Spleen (tissue), 13 donors: ENCODE measurements around the gene RAB11FIP4. TPM values are rescaled to one million over a fixed set of nuclear protein-coding genes. Genes with fewer than 3 reads are reported as not detected.
A peak's percentile ranks its signal among the peaks of the same experiment; 100 is the strongest.
"Not testable (repeated sequence)": the region's sequence is repeated elsewhere in the genome, so short reads cannot be mapped to it uniquely, and the experiment has no call there.

ENCODE experiments used
- DNase-seq: peaks from one replicate; pipeline ENCODE4 v3.0.0-alpha.2; 2020
- H3K27ac ChIP-seq, 8 donors: fragments of 200-600 bp; sonication (generic) in 7 of 8; 1 replicate in 4 of 8; 2 replicates in 4 of 8; pipeline versions ENCODE4 v1.5.0 to v1.8.0; 2016 to 2021; ENCODE audit warnings: inconsistent platforms in 4 of 8, mild to moderate bottlenecking in 4 of 8, moderate library complexity in 1 of 8
- H3K27me3 ChIP-seq, 7 donors: fragments of 200-600 bp; sonication (generic) in 6 of 7; replicated peaks in 1 of 7; 1 replicate in 4 of 7; 2 replicates in 3 of 7; pipeline versions ENCODE4 v1.5.0 to v1.8.0; 2016 to 2021; ENCODE audit warnings: inconsistent platforms in 3 of 7, mild to moderate bottlenecking in 1 of 7
- H3K36me3 ChIP-seq, 6 donors: fragments of 200-600 bp; sonication (generic) in 5 of 6; 1 replicate in 4 of 6; 2 replicates in 2 of 6; pipeline versions ENCODE4 v1.5.0 to v1.8.0; 2016 to 2021; ENCODE audit warnings: inconsistent platforms in 2 of 6
- H3K4me1 ChIP-seq, 6 donors: fragments of 200-600 bp; sonication (generic) in 5 of 6; 1 replicate in 3 of 6; 2 replicates in 3 of 6; pipeline versions ENCODE4 v1.5.0 to v1.8.0; 2016 to 2021; ENCODE audit warnings: inconsistent platforms in 3 of 6
- H3K4me3 ChIP-seq, 8 donors: fragments of 200-600 bp; sonication (generic) in 7 of 8; 1 replicate in 4 of 8; 2 replicates in 4 of 8; pipeline versions ENCODE4 v1.5.0 to v1.8.0; 2016 to 2021; ENCODE audit warnings: inconsistent platforms in 4 of 8, mild to moderate bottlenecking in 4 of 8, moderate library complexity in 2 of 8
- H3K9me3 ChIP-seq, 8 donors: fragments of 200-600 bp; sonication (generic) in 7 of 8; 1 replicate in 4 of 8; 2 replicates in 4 of 8; pipeline versions ENCODE4 v1.5.0 to v1.8.0; 2016 to 2021; ENCODE audit warnings: inconsistent platforms in 4 of 8
- CTCF ChIP-seq, 11 experiments: fragments of 200-600 bp in 7 of 11; fragments of 450-650 bp in 4 of 11; sonication (generic) in 4 of 11; IDR thresholded peaks in 8 of 11; conservative IDR thresholded peaks in 3 of 11; 1 replicate in 7 of 11; 2 replicates in 4 of 11; pipeline versions ENCODE4 v1.4.0 to v1.8.0; 2016 to 2021; ENCODE audit warnings: antibody characterized with exemption in 11 of 11, inconsistent platforms in 4 of 11, mild to moderate bottlenecking in 1 of 11
- POLR2A ChIP-seq, 3 donors: fragments of 450-650 bp; IDR thresholded peaks; one replicate each; pipeline ENCODE4 v1.5.1; 2017; ENCODE audit warnings: antibody characterized with exemption in 3 of 3, mild to moderate bottlenecking in 1 of 3
- POLR2AphosphoS5 ChIP-seq, 3 donors: sonication (generic); formaldehyde crosslinking; IDR thresholded peaks; one replicate each; pipeline ENCODE4 v1.5.1; 2017; ENCODE audit warnings: antibody characterized with exemption in 3 of 3
- WGBS, 5 donors: extraction: QIAGEN DNeasy Blood & Tissue Kit in 3 of 5; methylation state at CpG; one replicate each; pipeline versions ENCODE4 v1.1.5 to v1.1.7; 2013 to 2018; 5-methylcytosine and 5-hydroxymethylcytosine counted together
- intact Hi-C: fragments of 100-400 bp; cut with DNase I; formaldehyde crosslinking; loops from one replicate; pipeline ENCODE4 v1.15.0; 2023; ENCODE audit warnings: low total_unique reads
- long read RNA-seq, 2 donors: transcript quantifications; one replicate each; lab custom pipeline, GENCODE V29; 2026
- polyA plus RNA-seq, 3 donors: library from polyadenylated mRNA; stranded (reverse); fragments of 200-250 nt; gene quantifications; one replicate each; pipeline ENCODE4 v1.2.1, GENCODE V29; 2013
- total RNA-seq, 7 donors: library from RNA; depleted of rRNA in 3 of 7; stranded (reverse); fragments of >200 nt in 3 of 7; fragmentation: NEBNext Ultra II Directional in 4 of 7; extraction: Animal tissue kit (Norgen Biotek cat#: 25700) in 4 of 7; gene quantifications; one replicate each; pipeline versions ENCODE4 v1.1.0 to v1.2.1, GENCODE V29; 2016 to 2021
- donor health status: healthy with polysubstance abuse.
- donor health status: DM: no; HTN: no; CAD: no; lungs with moderate emphysema.
- donor health status: DM: no; HTN: no; CAD: no.
- donor health status: Bipolar disorder and iron deficiency.
- donor health status: healthy.
- donor health status: DM: no; HTN: no; CAD: no.
- donor health status: DM: yes; HTN: yes; CAD: no.

The RAB11FIP4 gene
- total RNA-seq (10 to 100 TPM; 17.8 to 25.2 (median 22.3) TPM), polyA plus RNA-seq (1 to 10 TPM; 5.5 to 8.9 (median 5.8) TPM)
- long read RNA-seq, donor 1, result 0 reads
- long read RNA-seq, donor 2, result 0 reads

GRCh38 chr17:31391496-31391949 is at the start of gene RAB11FIP4:
RAB11FIP4 (plus strand) TSS chr17:31391675; CDS start chr17:31391853, 178 bp downstream.
- peaks cover 10 to 41% (median 19%) of the 10 kb centered on the region in 6 donors for H3K4me1 ChIP-seq
- no peak for TF ChIP-seq POLR2A (IDR thresholded peaks at IDR 0.05)
- no peak for TF ChIP-seq POLR2AphosphoS5 (IDR thresholded peaks at IDR 0.05)
- no peak for TF ChIP-seq CTCF (IDR thresholded peaks at IDR 0.05 in 8 of 11, conservative IDR thresholded peaks at IDR 0.05 in 3 of 11)
- no peak within 1 kb of the TSS for H3K27ac ChIP-seq
- DNase-seq, result peak; percentile 77
- 1 to 2% (median 1%) methylated on average over 26 to 60 of the region's 69 CpGs; no CpG with 5 or more reads in 1 of the 5 donors for WGBS, 5 donors
- intact Hi-C loops, result no loop called here
- peaks cover 2 to 75% (median 28%) of the 10 kb centered on the region in 7 donors for H3K27me3 ChIP-seq
- H3K36me3 ChIP-seq, result no peaks in the 10 kb centered on the region
- no peaks in the 10 kb centered on the region for H3K9me3 ChIP-seq
- H3K4me3 ChIP-seq, result peak within 1 kb of the TSS; percentile 31 to 71 (median 44)

GRCh38 chr17:31345191-31345747 is 46.2 kb upstream of the RAB11FIP4 start:
- H3K4me3 ChIP-seq, H3K27me3 ChIP-seq, H3K27ac ChIP-seq, H3K4me1 ChIP-seq, DNase-seq, intact Hi-C loops, H3K9me3 ChIP-seq: not testable (repeated sequence)
- peaks cover 0 to 65% (median 26%) of the 10 kb centered on the region in 6 donors for H3K36me3 ChIP-seq
- WGBS, 5 donors, result 93 to 95% (median 94%) methylated on average over 15 to 21 of the region's 34 CpGs

- intact Hi-C loops, result no loop called here
- TF ChIP-seq POLR2A (IDR thresholded peaks at IDR 0.05) (no peak), POLR2AphosphoS5 (IDR thresholded peaks at IDR 0.05) (no peak), CTCF (IDR thresholded peaks at IDR 0.05 in 8 of 11, conservative IDR thresholded peaks at IDR 0.05 in 3 of 11) (no peak)
- no peak overlapping the region for H3K4me3 ChIP-seq
- H3K36me3 ChIP-seq, result peaks cover 0 to 66% (median 39%) of the 10 kb centered on the region in 6 donors
- H3K27ac ChIP-seq, result no peak overlapping the region
- no peak for DNase-seq
- no peaks in the 10 kb centered on the region for H3K4me1 ChIP-seq
- H3K27me3 ChIP-seq, result no peaks in the 10 kb centered on the region
- no peaks in the 10 kb centered on the region for H3K9me3 ChIP-seq
Observed at GRCh38 chr17:31349454-31349853, 42.0 kb upstream of the RAB11FIP4 start.

GRCh38 chr17:31355935-31356334 is 35.5 kb upstream of the RAB11FIP4 start:
- DNase-seq, result no peak
- no peak for TF ChIP-seq POLR2AphosphoS5 (IDR thresholded peaks at IDR 0.05)
- TF ChIP-seq POLR2A (IDR thresholded peaks at IDR 0.05), result no peak
- no peak for TF ChIP-seq CTCF (IDR thresholded peaks at IDR 0.05 in 8 of 11, conservative IDR thresholded peaks at IDR 0.05 in 3 of 11)
- Histone ChIP-seq H3K4me3 (no peak overlapping the region), H3K9me3 (no peaks in the 10 kb centered on the region), H3K36me3 (peaks cover 0 to 98% (median 47%) of the 10 kb centered on the region in 6 donors), H3K27me3 (no peaks in the 10 kb centered on the region), H3K4me1 (no peaks in the 10 kb centered on the region), H3K27ac (no peak overlapping the region)
- intact Hi-C loops, result loop anchor here (10.0 kb wide), 1 partner anchor 91 kb away; no protein-coding TSS in a partner anchor
- 77 to 94% (median 83%) methylated on average over 1 of the region's 1 CpG for WGBS, 5 donors
